ENCODE data around the gene TTC7B. TPM values are rescaled to one million over a fixed set of nuclear protein-coding genes. Genes with fewer than 3 reads are reported as not detected.

TTC7B gene
- total and polyA plus RNA-seq, 2 donors (not counting 3 experiments of a cell fraction or from before 2014, with no cell fraction given): 46.8 to 76.5 TPM

DNA sequence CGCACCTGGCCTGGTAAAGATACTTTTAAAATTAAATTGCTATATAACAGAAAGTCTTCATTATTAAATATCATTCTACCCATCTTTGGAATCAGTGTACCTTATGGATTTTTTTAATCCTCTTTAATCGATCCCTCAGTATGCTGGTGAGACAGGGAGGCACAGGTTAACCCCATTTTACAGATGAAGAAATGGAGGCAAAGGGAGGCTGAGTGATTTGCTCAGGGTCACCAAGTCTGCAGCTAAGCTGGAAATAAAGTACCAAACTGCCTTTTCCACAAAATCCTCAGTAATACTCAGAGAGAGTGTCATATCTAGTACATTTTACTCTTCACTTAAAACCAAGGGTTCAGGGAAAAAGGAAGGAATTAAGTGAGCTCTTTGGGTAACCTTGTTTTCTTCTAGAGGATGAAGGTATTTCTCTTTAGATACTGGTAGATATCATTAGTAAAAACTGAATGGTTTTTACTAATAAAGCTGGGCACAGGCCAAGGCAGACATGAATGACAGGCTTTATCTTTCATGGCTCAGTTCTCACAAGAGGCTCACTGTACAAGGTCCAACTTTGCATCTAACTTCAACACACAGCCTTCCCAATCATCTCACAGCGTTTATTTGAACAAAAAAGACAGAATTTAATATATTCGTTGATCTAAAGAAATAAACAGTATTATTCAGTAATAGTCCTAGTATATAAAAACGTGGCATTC is 35.3 kb upstream of the TTC7B start:
- Histone ChIP-seq H3K9ac (replicated peaks; ENCODE audit: extremely low read depth, insufficient read depth, low read length) (peak overlapping the region; percentile 74), H3K79me2 (ENCODE audit: control insufficient read depth, insufficient read depth, low read length) (no peaks in the 10 kb centered on the region), H3K9me1 (replicated peaks; ENCODE audit: control insufficient read depth, extremely low read depth, insufficient read depth, low read length) (no peaks in the 10 kb centered on the region), H3K4me3 (replicated peaks in 1 of 3; ENCODE audit: insufficient read depth in 1 of 3, low read depth in 1 of 3, low read length in 3 of 3) (no peak overlapping the region), H3K4me2 (ENCODE audit: insufficient read depth, low read length) (no peak overlapping the region), H3K27ac (ENCODE audit: insufficient read depth, low read depth, low read length) (peak overlapping the region; percentile 91), H3K27me3 (ENCODE audit: control insufficient read depth in 2 of 2, insufficient read depth in 2 of 2, low read length in 2 of 2) (no peaks in the 10 kb centered on the region), H2AFZ (ENCODE audit: low read depth, low read length) (no peak overlapping the region), H3K9me3 (replicated peaks; ENCODE audit: control insufficient read depth, insufficient read depth, low read length) (no peaks in the 10 kb centered on the region), H3K36me3 (ENCODE audit: control insufficient read depth in 2 of 2, extremely low read depth in 1 of 2, insufficient read depth in 2 of 2, low read length in 2 of 2) (no peaks in the 10 kb centered on the region), H3K4me1 (ENCODE audit: control insufficient read depth, extremely low read depth, insufficient read depth, low read length) (peaks cover 20% of the 10 kb centered on the region), H4K20me1 (replicated peaks; ENCODE audit: control insufficient read depth, extremely low read depth, insufficient read depth, low read length) (no peaks in the 10 kb centered on the region)
- DNase-seq (ENCODE audit: low read depth, low spot score): no peak
- BruUV-seq (replicated peaks): TSS peak; percentile 85
- CTCF ChIA-PET: interaction anchor here (1.4 to 2.4 kb wide), 3 partner anchors 15 to 94 kb away, joined by 3 to 11 read pairs (median 8); no protein-coding TSS in a partner anchor
- dilution Hi-C loops (cut with MboI; ENCODE audit: extremely low pct_ligation_motif_present, low sequenced_read_pairs): no loop called here
- POLR2A ChIA-PET: no interaction called here
- FAIRE-seq: no peak
- intact Hi-C loops (cut with micrococcal nuclease): loop anchor here (2.0 to 5.0 kb wide), 2 partner anchors 57 to 444 kb away; no protein-coding TSS in a partner anchor
- TF ChIP-seq GATA2 (IDR thresholded peaks at IDR 0.05; ENCODE audit: insufficient read depth, insufficient read length, low read depth, low read length) (no peak), MAX (IDR thresholded peaks at IDR 0.05; ENCODE audit: insufficient read depth, insufficient read length) (no peak), JUN (IDR thresholded peaks at IDR 0.05; ENCODE audit: borderline replicate concordance, insufficient read depth, insufficient read length, low read depth) (no peak), EZH2 (IDR thresholded peaks at IDR 0.05; ENCODE audit: borderline replicate concordance, low read depth, low read length, severe bottlenecking) (no peak)
- TF ChIP-seq, protein P1, sequence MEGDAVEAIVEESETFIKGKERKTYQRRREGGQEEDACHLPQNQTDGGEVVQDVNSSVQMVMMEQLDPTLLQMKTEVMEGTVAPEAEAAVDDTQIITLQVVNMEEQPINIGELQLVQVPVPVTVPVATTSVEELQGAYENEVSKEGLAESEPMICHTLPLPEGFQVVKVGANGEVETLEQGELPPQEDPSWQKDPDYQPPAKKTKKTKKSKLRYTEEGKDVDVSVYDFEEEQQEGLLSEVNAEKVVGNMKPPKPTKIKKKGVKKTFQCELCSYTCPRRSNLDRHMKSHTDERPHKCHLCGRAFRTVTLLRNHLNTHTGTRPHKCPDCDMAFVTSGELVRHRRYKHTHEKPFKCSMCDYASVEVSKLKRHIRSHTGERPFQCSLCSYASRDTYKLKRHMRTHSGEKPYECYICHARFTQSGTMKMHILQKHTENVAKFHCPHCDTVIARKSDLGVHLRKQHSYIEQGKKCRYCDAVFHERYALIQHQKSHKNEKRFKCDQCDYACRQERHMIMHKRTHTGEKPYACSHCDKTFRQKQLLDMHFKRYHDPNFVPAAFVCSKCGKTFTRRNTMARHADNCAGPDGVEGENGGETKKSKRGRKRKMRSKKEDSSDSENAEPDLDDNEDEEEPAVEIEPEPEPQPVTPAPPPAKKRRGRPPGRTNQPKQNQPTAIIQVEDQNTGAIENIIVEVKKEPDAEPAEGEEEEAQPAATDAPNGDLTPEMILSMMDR (IDR thresholded peaks at IDR 0.05; ENCODE audit: extremely low read depth in 1 of 2, insufficient read depth in 1 of 2, low read depth in 1 of 2, low read length in 2 of 2): no peak

Data from endothelial cell of umbilical vein (primary cell).